ENCODE results near the gene NAA10. TPM values are rescaled to one million over a fixed set of nuclear protein-coding genes. Genes with fewer than 3 reads are reported as not detected.

NAA10 gene
- total and polyA plus RNA-seq, 2 of the 13 experiments (the other 11 are each of a cell fraction or from before 2014, with no cell fraction given) = 49.2 to 51.7 TPM

DNA sequence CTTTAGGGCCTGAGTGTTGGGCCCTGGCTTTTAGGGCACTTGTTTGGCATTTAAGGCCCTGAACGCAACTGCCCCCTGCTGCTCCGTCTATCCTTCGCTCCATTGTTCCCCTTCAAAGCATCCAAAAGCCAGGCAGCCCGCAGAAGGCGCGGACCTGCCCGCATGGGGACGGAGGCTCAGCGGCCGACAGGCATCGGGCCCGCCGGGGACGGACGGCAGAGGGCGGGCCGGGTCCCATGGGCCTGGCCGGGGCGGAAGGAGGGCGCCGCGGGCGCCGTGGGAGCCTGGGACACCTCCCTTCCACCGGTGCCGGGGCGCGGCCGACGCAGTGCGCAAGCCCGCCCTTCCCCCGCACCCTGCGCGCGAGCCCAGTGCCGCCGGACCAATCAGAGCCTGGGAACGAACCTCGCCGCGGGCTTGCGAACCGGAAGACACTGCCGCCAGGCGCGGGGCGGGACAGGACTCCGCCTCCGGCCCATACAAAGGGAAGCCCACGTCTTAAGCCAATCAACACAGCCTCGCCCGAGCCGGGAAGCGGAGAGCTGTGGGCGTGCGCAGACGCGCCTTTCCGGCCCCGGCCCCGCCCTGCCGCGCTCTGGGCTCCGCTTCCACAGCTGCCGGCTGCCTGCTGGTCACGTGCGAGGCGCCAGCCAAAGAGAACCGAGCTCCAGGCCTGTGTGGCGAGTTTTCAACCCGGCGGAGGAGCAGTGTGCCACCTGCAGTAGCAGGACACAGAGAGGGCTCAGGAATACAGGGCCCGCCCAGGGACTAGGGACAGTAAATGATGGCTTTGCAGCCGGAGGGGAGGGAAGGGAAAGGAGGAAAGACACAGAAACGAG, 6.7 kb downstream of the NAA10 start (continued):
- TF ChIP-seq, protein P1, sequence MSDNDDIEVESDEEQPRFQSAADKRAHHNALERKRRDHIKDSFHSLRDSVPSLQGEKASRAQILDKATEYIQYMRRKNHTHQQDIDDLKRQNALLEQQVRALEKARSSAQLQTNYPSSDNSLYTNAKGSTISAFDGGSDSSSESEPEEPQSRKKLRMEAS (IDR thresholded peaks at IDR 0.05) = peak; percentile 36; the same call in 1 of the 2 replicates
- TF ChIP-seq ZNF563 (CRISPR knock-in tag; IDR thresholded peaks at IDR 0.05) = 0 out of 2 replicates have a peak, but pooled peaks have one; percentile 25
- TF ChIP-seq ZNF775 (CRISPR knock-in tag; IDR thresholded peaks at IDR 0.05; ENCODE audit: borderline replicate concordance) = no peak
- 0 out of 2 replicates have a peak, but pooled peaks have one; percentile 19 for TF ChIP-seq SALL2 (CRISPR knock-in tag; IDR thresholded peaks at IDR 0.05)
- TF ChIP-seq, protein P2, sequence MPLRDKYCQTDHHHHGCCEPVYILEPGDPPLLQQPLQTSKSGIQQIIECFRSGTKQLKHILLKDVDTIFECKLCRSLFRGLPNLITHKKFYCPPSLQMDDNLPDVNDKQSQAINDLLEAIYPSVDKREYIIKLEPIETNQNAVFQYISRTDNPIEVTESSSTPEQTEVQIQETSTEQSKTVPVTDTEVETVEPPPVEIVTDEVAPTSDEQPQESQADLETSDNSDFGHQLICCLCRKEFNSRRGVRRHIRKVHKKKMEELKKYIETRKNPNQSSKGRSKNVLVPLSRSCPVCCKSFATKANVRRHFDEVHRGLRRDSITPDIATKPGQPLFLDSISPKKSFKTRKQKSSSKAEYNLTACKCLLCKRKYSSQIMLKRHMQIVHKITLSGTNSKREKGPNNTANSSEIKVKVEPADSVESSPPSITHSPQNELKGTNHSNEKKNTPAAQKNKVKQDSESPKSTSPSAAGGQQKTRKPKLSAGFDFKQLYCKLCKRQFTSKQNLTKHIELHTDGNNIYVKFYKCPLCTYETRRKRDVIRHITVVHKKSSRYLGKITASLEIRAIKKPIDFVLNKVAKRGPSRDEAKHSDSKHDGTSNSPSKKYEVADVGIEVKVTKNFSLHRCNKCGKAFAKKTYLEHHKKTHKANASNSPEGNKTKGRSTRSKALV (CRISPR knock-in tag; IDR thresholded peaks at IDR 0.05) = no peak
- no peak for TF ChIP-seq ZNF670 (CRISPR knock-in tag; IDR thresholded peaks at IDR 0.05; ENCODE audit: borderline replicate concordance)
- TF ChIP-seq DMAP1 (CRISPR knock-in tag; IDR thresholded peaks at IDR 0.05) = no peak; the same call in 1 of the 2 replicates
- TF ChIP-seq, protein P3, sequence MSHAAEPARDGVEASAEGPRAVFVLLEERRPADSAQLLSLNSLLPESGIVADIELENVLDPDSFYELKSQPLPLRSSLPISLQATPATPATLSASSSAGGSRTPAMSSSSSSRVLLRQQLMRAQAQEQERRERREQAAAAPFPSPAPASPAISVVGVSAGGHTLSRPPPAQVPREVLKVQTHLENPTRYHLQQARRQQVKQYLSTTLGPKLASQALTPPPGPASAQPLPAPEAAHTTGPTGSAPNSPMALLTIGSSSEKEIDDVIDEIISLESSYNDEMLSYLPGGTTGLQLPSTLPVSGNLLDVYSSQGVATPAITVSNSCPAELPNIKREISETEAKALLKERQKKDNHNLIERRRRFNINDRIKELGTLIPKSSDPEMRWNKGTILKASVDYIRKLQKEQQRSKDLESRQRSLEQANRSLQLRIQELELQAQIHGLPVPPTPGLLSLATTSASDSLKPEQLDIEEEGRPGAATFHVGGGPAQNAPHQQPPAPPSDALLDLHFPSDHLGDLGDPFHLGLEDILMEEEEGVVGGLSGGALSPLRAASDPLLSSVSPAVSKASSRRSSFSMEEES (CRISPR knock-in tag; IDR thresholded peaks at IDR 0.05) = peak; percentile 41; the same call in 1 of the 2 replicates
- TF ChIP-seq MXD4 (CRISPR knock-in tag; IDR thresholded peaks at IDR 0.05) = no peak; the same call in 1 of the 2 replicates
- TF ChIP-seq, protein P4, sequence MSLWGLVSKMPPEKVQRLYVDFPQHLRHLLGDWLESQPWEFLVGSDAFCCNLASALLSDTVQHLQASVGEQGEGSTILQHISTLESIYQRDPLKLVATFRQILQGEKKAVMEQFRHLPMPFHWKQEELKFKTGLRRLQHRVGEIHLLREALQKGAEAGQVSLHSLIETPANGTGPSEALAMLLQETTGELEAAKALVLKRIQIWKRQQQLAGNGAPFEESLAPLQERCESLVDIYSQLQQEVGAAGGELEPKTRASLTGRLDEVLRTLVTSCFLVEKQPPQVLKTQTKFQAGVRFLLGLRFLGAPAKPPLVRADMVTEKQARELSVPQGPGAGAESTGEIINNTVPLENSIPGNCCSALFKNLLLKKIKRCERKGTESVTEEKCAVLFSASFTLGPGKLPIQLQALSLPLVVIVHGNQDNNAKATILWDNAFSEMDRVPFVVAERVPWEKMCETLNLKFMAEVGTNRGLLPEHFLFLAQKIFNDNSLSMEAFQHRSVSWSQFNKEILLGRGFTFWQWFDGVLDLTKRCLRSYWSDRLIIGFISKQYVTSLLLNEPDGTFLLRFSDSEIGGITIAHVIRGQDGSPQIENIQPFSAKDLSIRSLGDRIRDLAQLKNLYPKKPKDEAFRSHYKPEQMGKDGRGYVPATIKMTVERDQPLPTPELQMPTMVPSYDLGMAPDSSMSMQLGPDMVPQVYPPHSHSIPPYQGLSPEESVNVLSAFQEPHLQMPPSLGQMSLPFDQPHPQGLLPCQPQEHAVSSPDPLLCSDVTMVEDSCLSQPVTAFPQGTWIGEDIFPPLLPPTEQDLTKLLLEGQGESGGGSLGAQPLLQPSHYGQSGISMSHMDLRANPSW (CRISPR knock-in tag; IDR thresholded peaks at IDR 0.05; ENCODE audit: borderline replicate concordance) = no peak
- no peak for TF ChIP-seq ZNF44 (CRISPR knock-in tag; IDR thresholded peaks at IDR 0.05)
- TF ChIP-seq ZFP36L1 (CRISPR knock-in tag; IDR thresholded peaks at IDR 0.05) = 0 out of 2 replicates have a peak, but pooled peaks have one; percentile 31
- no peak for TF ChIP-seq HOXA9 (CRISPR knock-in tag; IDR thresholded peaks at IDR 0.05; ENCODE audit: borderline replicate concordance)
- TF ChIP-seq MIER2 (CRISPR knock-in tag; IDR thresholded peaks at IDR 0.05) = no peak
- peak; percentile 47; the same call in 1 of the 2 replicates for TF ChIP-seq ATF7-NPFF (CRISPR knock-in tag; IDR thresholded peaks at IDR 0.05; ENCODE audit: low read depth)
- TF ChIP-seq, protein P5, sequence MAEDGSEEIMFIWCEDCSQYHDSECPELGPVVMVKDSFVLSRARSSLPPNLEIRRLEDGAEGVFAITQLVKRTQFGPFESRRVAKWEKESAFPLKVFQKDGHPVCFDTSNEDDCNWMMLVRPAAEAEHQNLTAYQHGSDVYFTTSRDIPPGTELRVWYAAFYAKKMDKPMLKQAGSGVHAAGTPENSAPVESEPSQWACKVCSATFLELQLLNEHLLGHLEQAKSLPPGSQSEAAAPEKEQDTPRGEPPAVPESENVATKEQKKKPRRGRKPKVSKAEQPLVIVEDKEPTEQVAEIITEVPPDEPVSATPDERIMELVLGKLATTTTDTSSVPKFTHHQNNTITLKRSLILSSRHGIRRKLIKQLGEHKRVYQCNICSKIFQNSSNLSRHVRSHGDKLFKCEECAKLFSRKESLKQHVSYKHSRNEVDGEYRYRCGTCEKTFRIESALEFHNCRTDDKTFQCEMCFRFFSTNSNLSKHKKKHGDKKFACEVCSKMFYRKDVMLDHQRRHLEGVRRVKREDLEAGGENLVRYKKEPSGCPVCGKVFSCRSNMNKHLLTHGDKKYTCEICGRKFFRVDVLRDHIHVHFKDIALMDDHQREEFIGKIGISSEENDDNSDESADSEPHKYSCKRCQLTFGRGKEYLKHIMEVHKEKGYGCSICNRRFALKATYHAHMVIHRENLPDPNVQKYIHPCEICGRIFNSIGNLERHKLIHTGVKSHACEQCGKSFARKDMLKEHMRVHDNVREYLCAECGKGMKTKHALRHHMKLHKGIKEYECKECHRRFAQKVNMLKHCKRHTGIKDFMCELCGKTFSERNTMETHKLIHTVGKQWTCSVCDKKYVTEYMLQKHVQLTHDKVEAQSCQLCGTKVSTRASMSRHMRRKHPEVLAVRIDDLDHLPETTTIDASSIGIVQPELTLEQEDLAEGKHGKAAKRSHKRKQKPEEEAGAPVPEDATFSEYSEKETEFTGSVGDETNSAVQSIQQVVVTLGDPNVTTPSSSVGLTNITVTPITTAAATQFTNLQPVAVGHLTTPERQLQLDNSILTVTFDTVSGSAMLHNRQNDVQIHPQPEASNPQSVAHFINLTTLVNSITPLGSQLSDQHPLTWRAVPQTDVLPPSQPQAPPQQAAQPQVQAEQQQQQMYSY (CRISPR knock-in tag; IDR thresholded peaks at IDR 0.05) = no peak
- TF ChIP-seq SP5 (CRISPR knock-in tag; IDR thresholded peaks at IDR 0.05; ENCODE audit: borderline replicate concordance, low read depth) = peak; percentile 54; the same call in 1 of the 2 replicates
- TF ChIP-seq ZNF570 (CRISPR knock-in tag; IDR thresholded peaks at IDR 0.05; ENCODE audit: borderline replicate concordance) = no peak
